ENCODE measurements around the gene OGDH. TPM values are rescaled to one million over a fixed set of nuclear protein-coding genes. Genes with fewer than 3 reads are reported as not detected.

The OGDH gene
- 82.8 TPM for polyA plus RNA-seq (2012; ENCODE audit: insufficient read length, low read depth)

GRCh38 chr7:44606341-44607140 is at the start of gene OGDH:
TSS of gene OGDH (plus strand) at chr7:44606627. CDS start at chr7:44624344, 17,717 bp downstream.
- TF ChIP-seq SIN3A (IDR thresholded peaks at IDR 0.05; ENCODE audit: borderline replicate concordance, insufficient read depth, low read length) = peak; percentile 100
- TF ChIP-seq TAF1 (IDR thresholded peaks at IDR 0.05; ENCODE audit: borderline replicate concordance, insufficient read depth, low read length) = peak; percentile 87; the same call in 1 of the 2 replicates
- TF ChIP-seq FOXP2 (optimal IDR thresholded peaks at IDR 0.05; ENCODE audit: borderline replicate concordance, extremely low read depth, extremely low read length, insufficient read depth) = peak; percentile 67
- peak; percentile 88 for TF ChIP-seq POLR2AphosphoS5 (IDR thresholded peaks at IDR 0.05; ENCODE audit: low read depth, low read length)
- no peak for TF ChIP-seq REST (IDR thresholded peaks at IDR 0.05; ENCODE audit: insufficient read depth in 1 of 2, low read depth in 2 of 2, low read length in 2 of 2)

- TF ChIP-seq FOXP2 (optimal IDR thresholded peaks at IDR 0.05; ENCODE audit: borderline replicate concordance, extremely low read depth, extremely low read length, insufficient read depth) (no peak), POLR2AphosphoS5 (IDR thresholded peaks at IDR 0.05; ENCODE audit: low read depth, low read length) (no peak), REST (IDR thresholded peaks at IDR 0.05; ENCODE audit: insufficient read depth in 1 of 2, low read depth in 2 of 2, low read length in 2 of 2) (no peak), TAF1 (IDR thresholded peaks at IDR 0.05; ENCODE audit: borderline replicate concordance, insufficient read depth, low read length) (no peak), SIN3A (IDR thresholded peaks at IDR 0.05; ENCODE audit: borderline replicate concordance, insufficient read depth, low read length) (no peak)
Observed at GRCh38 chr7:44557485-44557884, 48.9 kb upstream of the OGDH start.

- TF ChIP-seq SIN3A (IDR thresholded peaks at IDR 0.05; ENCODE audit: borderline replicate concordance, insufficient read depth, low read length) (no peak), POLR2AphosphoS5 (IDR thresholded peaks at IDR 0.05; ENCODE audit: low read depth, low read length) (no peak), TAF1 (IDR thresholded peaks at IDR 0.05; ENCODE audit: borderline replicate concordance, insufficient read depth, low read length) (no peak), REST (IDR thresholded peaks at IDR 0.05; ENCODE audit: insufficient read depth in 1 of 2, low read depth in 2 of 2, low read length in 2 of 2) (no peak), FOXP2 (optimal IDR thresholded peaks at IDR 0.05; ENCODE audit: borderline replicate concordance, extremely low read depth, extremely low read length, insufficient read depth) (no peak)
Observed at GRCh38 chr7:44559485-44559884, 46.9 kb upstream of the OGDH start.

- no peak for TF ChIP-seq TAF1 (IDR thresholded peaks at IDR 0.05; ENCODE audit: borderline replicate concordance, insufficient read depth, low read length)
- TF ChIP-seq POLR2AphosphoS5 (IDR thresholded peaks at IDR 0.05; ENCODE audit: low read depth, low read length) = no peak
- no peak for TF ChIP-seq REST (IDR thresholded peaks at IDR 0.05; ENCODE audit: insufficient read depth in 1 of 2, low read depth in 2 of 2, low read length in 2 of 2)
- TF ChIP-seq FOXP2 (optimal IDR thresholded peaks at IDR 0.05; ENCODE audit: borderline replicate concordance, extremely low read depth, extremely low read length, insufficient read depth) = no peak
- no peak for TF ChIP-seq SIN3A (IDR thresholded peaks at IDR 0.05; ENCODE audit: borderline replicate concordance, insufficient read depth, low read length)
Observed at GRCh38 chr7:44561481-44561880, 44.9 kb upstream of the OGDH start.

Measured in PFSK-1 (cell line).